A549 (cell line): ENCODE measurements around the gene ANKRD11. TPM values are rescaled to one million over a fixed set of nuclear protein-coding genes. Genes with fewer than 3 reads are reported as not detected.

Experiments
- ATAC-seq, 2 experiments: fragments of 200-7000 bp in 1 of 2; fragments of >200 bp in 1 of 2; cut with Nextera tagmentation in 1 of 2; cut with Tn5 transposase in 1 of 2; 3 replicates each; pipeline versions ENCODE4 v1.8.0 to v1.9.1; 2018 to 2020; ENCODE audit warnings: mild to moderate bottlenecking in 1 of 2, moderate library complexity in 1 of 2
- CTCF ChIA-PET: fragments of 300-600 bp; sonication (Branson Sonifier 250); formaldehyde crosslinking; extraction: SDS; loops from one replicate; lab custom pipeline; 2021; ENCODE audit warnings: antibody characterized with exemption, inconsistent platforms; lab: Yijun Ruan, JAX
- POLR2A ChIA-PET: fragments of 350-600 bp; formaldehyde crosslinking; extraction: SDS; loops from one replicate; lab custom pipeline; 2021; ENCODE audit warnings: antibody characterized with exemption, inconsistent platforms; lab: Yijun Ruan, JAX
- DNase-seq, 2 experiments: peaks; one replicate each; pipeline versions ENCODE4 v3.0.0 to v3.0.0-alpha.2; 2011 to 2016; ENCODE audit warnings: low read depth in 1 of 2, low spot score in 1 of 2
- FAIRE-seq: peaks from 2 replicates; lab custom pipeline; 2011; peaks lifted over from hg19 to GRCh38; lab: Jason Lieb, UNC
- H3K27ac ChIP-seq, 2 experiments: fragments of >200 bp; sonication (Bioruptor Twin); formaldehyde crosslinking; 3 replicates each; pipeline ENCODE4 v1.5.1; 2016 to 2017
- H3K4me1 ChIP-seq: fragments of >200 bp; sonication (Bioruptor Twin); formaldehyde crosslinking; 3 replicates; pipeline ENCODE4 v1.6.1; 2016
- H3K4me2 ChIP-seq: fragments of >200 bp; sonication (Bioruptor Twin); formaldehyde crosslinking; 3 replicates; pipeline ENCODE4 v1.6.1; 2016
- H3K4me3 ChIP-seq: fragments of >200 bp; sonication (Bioruptor Twin); formaldehyde crosslinking; 3 replicates; pipeline ENCODE4 v1.5.1; 2016
- H3K9me3 ChIP-seq: fragments of >200 bp; sonication (Bioruptor Twin); formaldehyde crosslinking; 3 replicates; pipeline ENCODE4 v1.6.1; 2016
- ATOH8 ChIP-seq: fragments of 250-450 bp; sonication (Bioruptor Pico); IDR thresholded peaks from 2 replicates; pipeline ENCODE4 v1.5.0; 2020; ENCODE audit warnings: low read depth, mild to moderate bottlenecking, moderate library complexity
- CBX2 ChIP-seq: fragments of 200-600 bp; sonication (generic); IDR thresholded peaks from 2 replicates; pipeline ENCODE4 v1.6.1; 2016; ENCODE audit warnings: low read depth, mild to moderate bottlenecking, borderline replicate concordance
- CBX8 ChIP-seq: fragments of 200-600 bp; sonication (generic); IDR thresholded peaks from 2 replicates; pipeline ENCODE4 v1.6.1; 2016
- CEBPB ChIP-seq, 2 experiments: fragments of >200 bp in 1 of 2; sonication (Bioruptor Twin) in 1 of 2; formaldehyde crosslinking in 1 of 2; IDR thresholded peaks; 2 replicates each; pipeline ENCODE4 v1.6.1; 2012 to 2016
- CHD2 ChIP-seq: fragments of 150-350 bp; IDR thresholded peaks from 2 replicates; pipeline ENCODE4 v1.6.1; 2014; ENCODE audit warnings: low read length; ENCODE audit not compliant: partially characterized antibody
- EHMT2 ChIP-seq: fragments of 200-600 bp; sonication (generic); IDR thresholded peaks from 2 replicates; pipeline ENCODE4 v1.6.1; 2016; ENCODE audit warnings: antibody characterized with exemption, low read depth, mild to moderate bottlenecking, moderate library complexity
- EP300 ChIP-seq, 2 experiments: fragments of >200 bp; sonication (Bioruptor Twin); formaldehyde crosslinking; IDR thresholded peaks; 2 replicates in 1 of 2; 3 replicates in 1 of 2; pipeline ENCODE4 v1.6.1; 2016 to 2017
- FOSB ChIP-seq: fragments of 250-450 bp; sonication (Bioruptor Pico); IDR thresholded peaks from 2 replicates; pipeline ENCODE4 v1.5.0; 2020; ENCODE audit warnings: mild to moderate bottlenecking, moderate library complexity
- FOXS1 ChIP-seq: fragments of 250-450 bp; sonication (Bioruptor Pico); IDR thresholded peaks from 2 replicates; pipeline ENCODE4 v1.5.0; 2020; ENCODE audit warnings: mild to moderate bottlenecking, moderate library complexity
- HES2 ChIP-seq: fragments of >200 bp; sonication (Bioruptor Twin); formaldehyde crosslinking; IDR thresholded peaks from 2 replicates; pipeline ENCODE4 v1.6.1; 2016
- HOXB13 ChIP-seq: fragments of 250-450 bp; sonication (Bioruptor Pico); IDR thresholded peaks from 2 replicates; pipeline ENCODE4 v1.5.0; 2020; ENCODE audit warnings: low read depth, mild to moderate bottlenecking, moderate library complexity
- JUN ChIP-seq, 2 experiments: fragments of >200 bp; sonication (Bioruptor Twin); formaldehyde crosslinking; IDR thresholded peaks; 2 replicates in 1 of 2; 3 replicates in 1 of 2; pipeline ENCODE4 v1.6.1; 2016 to 2017
- JUNB ChIP-seq: fragments of >200 bp; sonication (Bioruptor Twin); formaldehyde crosslinking; IDR thresholded peaks from 2 replicates; pipeline ENCODE4 v1.6.1; 2016
- KDM1A ChIP-seq: fragments of 200-600 bp; sonication (generic); IDR thresholded peaks from 2 replicates; pipeline ENCODE4 v1.6.1; 2016; ENCODE audit warnings: low read depth, mild to moderate bottlenecking
- KDM5A ChIP-seq: fragments of 200-600 bp; sonication (generic); IDR thresholded peaks from 2 replicates; pipeline ENCODE4 v1.6.1; 2016; ENCODE audit warnings: antibody characterized with exemption, mild to moderate bottlenecking
- MAZ ChIP-seq: fragments of 150-350 bp; IDR thresholded peaks from 2 replicates; pipeline ENCODE4 v1.6.1; 2014; ENCODE audit warnings: antibody characterized with exemption, low read depth, low read length, borderline replicate concordance
- NFE2L2 ChIP-seq: fragments of 150-350 bp; conservative IDR thresholded peaks from 2 replicates; pipeline ENCODE4 v1.6.1; 2014; ENCODE audit warnings: low read length
- NR3C1 ChIP-seq: fragments of >200 bp; sonication (Bioruptor Twin); formaldehyde crosslinking; IDR thresholded peaks from 3 replicates; pipeline ENCODE4 v1.6.1; 2017
- PBX3 ChIP-seq: IDR thresholded peaks from 2 replicates; pipeline ENCODE4 v1.6.1; 2012
- POLR2A ChIP-seq: IDR thresholded peaks from 2 replicates; pipeline ENCODE4 v1.6.1; 2012; ENCODE audit warnings: mild to moderate bottlenecking, low read length
- POLR2AphosphoS2 ChIP-seq: conservative IDR thresholded peaks from 2 replicates; pipeline ENCODE4 v1.6.1; 2012; ENCODE audit warnings: low read length, improper control_type of control experiment, inconsistent platforms
- RCOR1 ChIP-seq: fragments of 150-350 bp; IDR thresholded peaks from 2 replicates; pipeline ENCODE4 v1.6.1; 2014; ENCODE audit warnings: antibody characterized with exemption, low read length, low read depth
- RFX5 ChIP-seq: fragments of 450-650 bp; IDR thresholded peaks from 2 replicates; pipeline ENCODE4 v1.7.1; 2014; ENCODE audit warnings: antibody characterized with exemption, mild to moderate bottlenecking, moderate library complexity
- RNF2 ChIP-seq: fragments of 200-600 bp; sonication (generic); IDR thresholded peaks from 2 replicates; pipeline ENCODE4 v1.6.1; 2016; ENCODE audit warnings: low read depth, mild to moderate bottlenecking, antibody characterized with exemption, moderate library complexity, borderline replicate concordance
- SMC3 ChIP-seq: fragments of >200 bp; sonication (Bioruptor Twin); formaldehyde crosslinking; IDR thresholded peaks from 3 replicates; pipeline ENCODE4 v1.6.1; 2018; ENCODE audit warnings: inconsistent platforms
- TFCP2L1 ChIP-seq: fragments of 250-450 bp; sonication (Bioruptor Pico); IDR thresholded peaks from 2 replicates; pipeline ENCODE4 v1.5.0; 2021; ENCODE audit warnings: mild to moderate bottlenecking
- TP53 ChIP-seq: fragments of 250-450 bp; sonication (Bioruptor Pico); IDR thresholded peaks from 2 replicates; pipeline ENCODE4 v1.5.0; 2021; ENCODE audit warnings: mild to moderate bottlenecking, moderate library complexity
- USF2 ChIP-seq: fragments of 450-650 bp; IDR thresholded peaks from 2 replicates; pipeline ENCODE4 v1.6.1; 2014; ENCODE audit warnings: antibody characterized with exemption
- ZC3H11A ChIP-seq: fragments of 450-650 bp; IDR thresholded peaks from 2 replicates; pipeline ENCODE4 v1.6.1; 2014; ENCODE audit warnings: antibody characterized with exemption, mild to moderate bottlenecking
- ZNF302 ChIP-seq: fragments of 250-450 bp; sonication (Bioruptor Pico); IDR thresholded peaks from 2 replicates; pipeline ENCODE4 v1.9.0; 2021; ENCODE audit warnings: inconsistent platforms, mild to moderate bottlenecking, moderate library complexity
- WGBS: methylation state at CpG from one replicate; pipeline ENCODE4 v1.1.6; 2017; ENCODE audit errors: missing lambda C conversion rate; 5-methylcytosine and 5-hydroxymethylcytosine counted together
- polyA plus RNA-seq, 4 experiments: library from polyadenylated mRNA; depleted of rRNA in 3 of 4; stranded (reverse); fragments of >200 nt; fragmentation: RNase III in 1 of 4; extraction: RNeasy Plus Mini Kit Qiagen cat#74134 plus additional on column Dnase treatment in 1 of 4; gene quantifications; 2 replicates in 3 of 4; 3 replicates in 1 of 4; pipeline ENCODE4 v1.2.3, GENCODE V29; 2011 to 2017
- TF ChIP-seq, protein P1 (sequence below): IDR thresholded peaks from 2 replicates; pipeline ENCODE4 v1.6.1; 2012

ANKRD11 gene
- polyA plus RNA-seq, 2 of the 4 experiments (the other 2 are of a cell fraction): 53.6 to 54.9 TPM

DNA sequence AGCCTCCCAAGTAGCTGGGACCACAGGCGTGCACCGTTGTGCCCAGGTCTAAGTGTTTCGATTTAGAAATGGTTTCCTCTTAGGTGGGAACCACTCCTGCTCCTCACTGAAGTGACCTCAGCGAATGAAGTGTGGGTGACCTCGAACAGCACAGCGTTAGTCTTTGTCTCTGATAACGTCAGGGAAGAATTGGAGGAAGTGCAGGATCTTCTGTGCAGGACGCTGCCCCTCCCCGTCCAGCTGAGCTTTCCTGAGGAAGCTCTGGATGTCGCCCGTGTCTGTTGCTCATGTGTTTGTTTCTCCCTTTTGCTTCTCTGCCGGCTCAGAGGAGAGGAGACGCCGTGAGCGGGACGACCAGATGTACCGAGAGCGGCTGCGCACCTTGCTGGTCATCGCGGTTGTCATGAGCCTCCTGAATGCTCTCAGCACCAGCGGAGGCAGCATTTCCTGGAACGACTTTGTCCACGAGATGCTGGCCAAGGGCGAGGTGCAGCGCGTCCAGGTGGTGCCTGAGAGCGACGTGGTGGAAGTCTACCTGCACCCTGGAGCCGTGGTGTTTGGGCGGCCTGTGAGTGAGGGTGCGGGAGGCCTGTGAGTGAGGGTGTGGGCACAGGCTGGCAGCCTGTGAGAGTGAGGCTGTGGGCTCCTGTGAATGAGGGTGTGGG lies 33.5 kb upstream of the ANKRD11 start:
- no peak for FAIRE-seq
- no peak for DNase-seq
- Histone ChIP-seq H3K4me1 (no peaks in the 10 kb centered on the region), H3K4me2 (no peak overlapping the region), H3K9me3 (no peaks in the 10 kb centered on the region), H3K27ac (no peak overlapping the region), H3K4me3 (no peak overlapping the region)
- TF ChIP-seq, protein P1, sequence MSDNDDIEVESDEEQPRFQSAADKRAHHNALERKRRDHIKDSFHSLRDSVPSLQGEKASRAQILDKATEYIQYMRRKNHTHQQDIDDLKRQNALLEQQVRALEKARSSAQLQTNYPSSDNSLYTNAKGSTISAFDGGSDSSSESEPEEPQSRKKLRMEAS: no peak
- TF ChIP-seq CBX8: no peak
- TF ChIP-seq JUN (IDR thresholded peaks at IDR 0.05): no peak
- TF ChIP-seq KDM5A: no peak
- TF ChIP-seq RFX5: no peak
- TF ChIP-seq FOXS1 (CRISPR knock-in tag): no peak
- TF ChIP-seq EHMT2: no peak
- TF ChIP-seq USF2: no peak
- WGBS: 93% methylated on average over 32 of the region's 32 CpGs
- no peak for ATAC-seq
- ChIA-PET CTCF (no interaction called here), POLR2A (no interaction called here)

GRCh38 chr16:89522287-89522686 lies 31.9 kb upstream of the ANKRD11 start:
- ChIA-PET CTCF (no interaction called here), POLR2A (no interaction called here)
- ATAC-seq (no peak), FAIRE-seq (no peak), DNase-seq (no peak)
- no peak for TF ChIP-seq EP300 (IDR thresholded peaks at IDR 0.05)
- TF ChIP-seq USF2: no peak
- no peak for TF ChIP-seq POLR2A
- TF ChIP-seq POLR2AphosphoS2: no peak
- TF ChIP-seq FOSB (CRISPR knock-in tag): no peak
- no peak for TF ChIP-seq MAZ
- no peak for TF ChIP-seq ZNF302
- no peak for TF ChIP-seq CBX2
- TF ChIP-seq, protein P1: no peak
- no peak for TF ChIP-seq CHD2
- TF ChIP-seq ZC3H11A: no peak
- no peak for TF ChIP-seq RNF2
- TF ChIP-seq CEBPB (IDR thresholded peaks at IDR 0.05): no peak
- Histone ChIP-seq H3K4me3 (no peak overlapping the region), H3K4me2 (no peak overlapping the region), H3K9me3 (no peaks in the 10 kb centered on the region), H3K4me1 (no peaks in the 10 kb centered on the region), H3K27ac (no peak overlapping the region)
- WGBS: 95% methylated on average over 31 of the region's 31 CpGs

DNA sequence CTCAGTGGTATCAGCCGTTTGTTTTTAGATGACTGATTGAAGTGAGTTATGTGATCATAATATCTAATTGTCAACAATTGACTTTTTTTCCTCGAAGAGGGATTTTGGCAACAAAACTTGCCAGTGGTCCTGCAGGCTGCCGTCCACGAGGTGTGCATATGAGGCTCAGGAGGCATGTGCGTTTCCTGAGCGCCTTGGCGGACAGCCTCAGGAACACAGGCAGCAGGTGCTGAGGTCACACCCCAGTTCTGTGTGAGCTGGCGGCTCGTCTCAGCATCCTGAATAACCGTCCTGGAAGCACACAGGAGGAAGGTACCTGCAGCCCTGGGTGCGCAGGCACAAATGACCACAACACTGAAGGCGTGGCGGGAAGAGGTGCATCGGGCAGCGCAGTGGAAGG lies 29.5 kb upstream of the ANKRD11 start:
- ChIA-PET POLR2A (interaction anchor here (2.0 kb wide), 1 partner anchor 12 kb away, joined by 4 read pairs; the partner anchor contains the start of gene SPG7), CTCF (interaction anchor here (0.9 to 1.1 kb wide), 2 partner anchors 9 to 25 kb away, joined by 3 read pairs; no protein-coding TSS in a partner anchor)
- 94% methylated on average over 14 of the region's 15 CpGs for WGBS
- TF ChIP-seq KDM1A: no peak
- no peak for TF ChIP-seq HES2
- TF ChIP-seq CBX8: no peak
- TF ChIP-seq SMC3: no peak
- TF ChIP-seq JUNB: no peak
- no peak for TF ChIP-seq TFCP2L1 (CRISPR knock-in tag)
- no peak for TF ChIP-seq RCOR1
- TF ChIP-seq ZNF302: no peak
- no peak for TF ChIP-seq EP300 (IDR thresholded peaks at IDR 0.05)
- TF ChIP-seq CBX2: no peak
- TF ChIP-seq NFE2L2: no peak
- TF ChIP-seq PBX3: no peak
- no peak for TF ChIP-seq ATOH8 (CRISPR knock-in tag)
- no peak for TF ChIP-seq TP53
- no peak for TF ChIP-seq USF2
- TF ChIP-seq NR3C1: no peak
- no peak for TF ChIP-seq HOXB13 (CRISPR knock-in tag)

More for the DNA sequence above, 29.5 kb upstream of the ANKRD11 start:
- no peak for ATAC-seq
- Histone ChIP-seq H3K4me2 (no peak overlapping the region), H3K4me3 (no peak overlapping the region), H3K4me1 (no peaks in the 10 kb centered on the region), H3K9me3 (no peaks in the 10 kb centered on the region), H3K27ac (no peak overlapping the region)
- FAIRE-seq: no peak
- DNase-seq: no peak
